ENCODE measurements around the gene SHB. TPM values are rescaled to one million over a fixed set of nuclear protein-coding genes. Genes with fewer than 3 reads are reported as not detected.

SHB gene
- total RNA-seq, 2 experiments from 2014 or later: 1.1 to 1.2 TPM

DNA sequence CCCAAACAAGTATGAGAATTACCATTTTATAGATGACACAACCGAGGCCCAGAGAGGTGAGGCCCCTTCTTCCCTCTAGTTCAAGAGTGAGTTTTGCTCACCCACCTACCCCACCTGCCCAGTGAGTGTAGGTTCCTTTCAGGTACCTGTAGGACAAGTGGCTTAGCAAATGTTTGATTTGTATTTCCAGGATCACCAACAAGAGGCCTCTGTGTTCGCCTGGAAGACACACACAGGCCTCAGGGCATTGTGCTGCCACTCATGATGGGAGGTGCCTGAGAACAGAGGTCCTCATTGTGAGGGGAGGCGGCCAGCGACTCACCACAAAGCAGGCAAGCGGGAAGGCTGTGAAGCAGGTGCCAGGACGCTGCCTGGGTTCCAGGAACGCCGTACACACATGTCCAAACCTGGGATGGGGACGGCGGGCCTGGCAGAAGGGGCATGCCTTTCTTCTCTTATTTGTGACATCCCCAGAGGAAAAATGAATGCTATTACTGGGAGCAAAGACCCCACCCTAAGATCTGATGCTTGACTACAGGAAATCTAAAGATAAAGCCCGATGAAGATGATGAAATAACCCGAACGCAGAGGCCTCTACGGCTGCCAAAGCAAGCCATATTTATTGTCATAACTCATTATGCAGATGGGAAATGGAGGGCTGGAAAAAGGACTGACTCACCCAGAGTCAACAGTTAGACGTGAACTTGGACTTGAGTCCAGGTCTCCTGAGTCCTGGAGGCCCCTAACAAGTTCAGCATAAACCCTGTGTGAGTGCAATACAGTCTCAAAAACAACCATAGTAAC is 104.9 kb downstream of the SHB start:
- Mint-ChIP-seq H3K27ac (no peak overlapping the region), H3K4me3 (no peak overlapping the region), H3K36me3 (ENCODE audit: low read depth) (no peaks in the 10 kb centered on the region), H3K9me3 (no peaks in the 10 kb centered on the region), H3K4me1 (ENCODE audit: low read depth) (no peaks in the 10 kb centered on the region), H3K27me3 (no peaks in the 10 kb centered on the region)
- H3K4me3 ChIP-seq (ENCODE audit: low read length): no peak overlapping the region
- no peaks in the 10 kb centered on the region for H3K4me1 ChIP-seq (ENCODE audit: insufficient read depth, low read length)
- no peak for TF ChIP-seq CTCF (IDR thresholded peaks at IDR 0.05)
- ATAC-seq (ENCODE audit: poor library complexity) (no peak), DNase-seq (no peak)
- POLR2A ChIA-PET: no interaction called here
- H3K36me3 ChIP-seq (ENCODE audit: insufficient read depth, low read length): no peaks in the 10 kb centered on the region
- H3K9me3 ChIP-seq (ENCODE audit: control insufficient read depth in 1 of 2, insufficient read depth in 1 of 2, low read length in 2 of 2): no peaks in the 10 kb centered on the region
- H3K27me3 ChIP-seq (ENCODE audit: control insufficient read depth in 1 of 2, insufficient read depth in 2 of 2, low read length in 2 of 2): no peaks in the 10 kb centered on the region
- H3K27ac ChIP-seq (ENCODE audit: low read depth in 1 of 2, low read length in 2 of 2): no peak overlapping the region
- CTCF ChIA-PET: no interaction called here
- intact Hi-C loops (cut with DNase I, micrococcal nuclease): no loop called here

- no peaks in the 10 kb centered on the region for H3K27me3 Mint-ChIP-seq
- ChIA-PET POLR2A (no interaction called here), CTCF (no interaction called here)
- Histone ChIP-seq H3K27ac (ENCODE audit: low read depth in 1 of 2, low read length in 2 of 2) (no peak overlapping the region), H3K9me3 (ENCODE audit: control insufficient read depth in 1 of 2, insufficient read depth in 1 of 2, low read length in 2 of 2) (no peaks in the 10 kb centered on the region), H3K4me3 (ENCODE audit: low read length) (no peak overlapping the region), H3K36me3 (ENCODE audit: insufficient read depth, low read length) (no peaks in the 10 kb centered on the region), H3K27me3 (ENCODE audit: control insufficient read depth in 1 of 2, insufficient read depth in 2 of 2, low read length in 2 of 2) (no peaks in the 10 kb centered on the region), H3K4me1 (ENCODE audit: insufficient read depth, low read length) (no peaks in the 10 kb centered on the region)
- no peak overlapping the region for H3K27ac Mint-ChIP-seq
- intact Hi-C loops (cut with DNase I, micrococcal nuclease): no loop called here
- ATAC-seq (ENCODE audit: poor library complexity): no peak
- TF ChIP-seq CTCF (IDR thresholded peaks at IDR 0.05): no peak
- no peak for DNase-seq
- H3K4me1 Mint-ChIP-seq (ENCODE audit: low read depth): no peaks in the 10 kb centered on the region
- H3K9me3 Mint-ChIP-seq: no peaks in the 10 kb centered on the region
- no peak overlapping the region for H3K4me3 Mint-ChIP-seq
- no peaks in the 10 kb centered on the region for H3K36me3 Mint-ChIP-seq (ENCODE audit: low read depth)
Measured at GRCh38 chr9:37961351-37961750, 107.7 kb downstream of the SHB start.

- intact Hi-C loops (cut with DNase I, micrococcal nuclease): no loop called here
- Mint-ChIP-seq H3K4me1 (ENCODE audit: low read depth) (no peaks in the 10 kb centered on the region), H3K4me3 (no peak overlapping the region)
Measured at GRCh38 chr9:37960631-37961030, 108.4 kb downstream of the SHB start.

More at GRCh38 chr9:37960631-37961030, 108.4 kb downstream of the SHB start:
- no peak overlapping the region for H3K27ac ChIP-seq (ENCODE audit: low read depth in 1 of 2, low read length in 2 of 2)
- H3K36me3 ChIP-seq (ENCODE audit: insufficient read depth, low read length): no peaks in the 10 kb centered on the region
- no peaks in the 10 kb centered on the region for H3K27me3 ChIP-seq (ENCODE audit: control insufficient read depth in 1 of 2, insufficient read depth in 2 of 2, low read length in 2 of 2)
- ATAC-seq (ENCODE audit: poor library complexity) (no peak), DNase-seq (no peak)
- H3K4me3 ChIP-seq (ENCODE audit: low read length): no peak overlapping the region
- no peaks in the 10 kb centered on the region for H3K9me3 Mint-ChIP-seq
- H3K4me1 ChIP-seq (ENCODE audit: insufficient read depth, low read length): no peaks in the 10 kb centered on the region
- POLR2A ChIA-PET: no interaction called here
- H3K9me3 ChIP-seq (ENCODE audit: control insufficient read depth in 1 of 2, insufficient read depth in 1 of 2, low read length in 2 of 2): no peaks in the 10 kb centered on the region
- no peaks in the 10 kb centered on the region for H3K36me3 Mint-ChIP-seq (ENCODE audit: low read depth)
- CTCF ChIA-PET: no interaction called here
- TF ChIP-seq CTCF (IDR thresholded peaks at IDR 0.05): no peak
- no peaks in the 10 kb centered on the region for H3K27me3 Mint-ChIP-seq
- H3K27ac Mint-ChIP-seq: no peak overlapping the region
